ENCODE data around the gene TNFAIP8.

Gene TNFAIP8

DNA sequence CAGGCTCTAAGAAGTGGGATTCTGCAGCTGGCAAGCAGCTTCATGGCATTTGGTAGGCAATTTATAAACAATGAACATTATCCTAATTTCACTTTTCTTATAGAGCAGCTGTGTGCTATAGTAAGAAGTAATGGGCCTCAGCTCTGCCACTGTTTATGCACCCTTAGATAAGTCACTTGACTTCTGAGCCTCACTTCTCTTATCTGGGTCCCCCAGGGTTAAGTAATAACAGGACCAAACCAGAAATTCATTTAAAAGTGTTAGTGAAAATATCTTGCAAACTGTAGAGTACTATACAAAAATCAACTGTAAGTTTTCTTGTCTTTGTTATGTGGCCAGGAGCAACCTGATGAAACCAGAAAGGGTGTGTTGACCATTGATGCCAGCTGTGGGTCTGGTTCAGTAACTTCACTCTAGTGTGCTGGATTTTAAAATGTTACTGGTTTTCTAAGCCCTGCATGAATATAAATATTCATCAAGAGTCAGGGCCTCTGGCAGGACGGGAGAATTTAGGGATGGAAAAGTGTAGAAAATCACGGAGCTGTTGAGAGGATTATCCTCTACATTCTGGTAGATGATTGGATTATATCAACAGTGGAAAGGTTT is 24.2 kb downstream of the TNFAIP8 start:
- no peak overlapping the region for H3K4me3 ChIP-seq (ENCODE audit: low read length)
- H3K27me3 ChIP-seq (ENCODE audit: low read depth, low read length): no peaks in the 10 kb centered on the region
- H3K36me3 ChIP-seq (replicated peaks; ENCODE audit: low read depth, low read length): peaks cover 2% of the 10 kb centered on the region
- H3K9ac ChIP-seq (ENCODE audit: low read length): no peak overlapping the region
- peaks cover 97% of the 10 kb centered on the region for H3K79me2 ChIP-seq (ENCODE audit: low read length)
- no peak overlapping the region; the same call in 1 of the 2 replicates for H3K4me2 ChIP-seq (ENCODE audit: low read length)
- H3K9me3 ChIP-seq (ENCODE audit: insufficient read depth, low read length): no peaks in the 10 kb centered on the region
- H3K4me1 ChIP-seq (ENCODE audit: low read length): peaks cover 34% of the 10 kb centered on the region
- no peak overlapping the region for H2AFZ ChIP-seq (ENCODE audit: low read depth, low read length)
- H4K20me1 ChIP-seq (ENCODE audit: insufficient read depth, low read length): peaks cover 84% of the 10 kb centered on the region
- TF ChIP-seq EZH2phosphoT487 (IDR thresholded peaks at IDR 0.05; ENCODE audit: low read depth): no peak
- TF ChIP-seq, protein P1, sequence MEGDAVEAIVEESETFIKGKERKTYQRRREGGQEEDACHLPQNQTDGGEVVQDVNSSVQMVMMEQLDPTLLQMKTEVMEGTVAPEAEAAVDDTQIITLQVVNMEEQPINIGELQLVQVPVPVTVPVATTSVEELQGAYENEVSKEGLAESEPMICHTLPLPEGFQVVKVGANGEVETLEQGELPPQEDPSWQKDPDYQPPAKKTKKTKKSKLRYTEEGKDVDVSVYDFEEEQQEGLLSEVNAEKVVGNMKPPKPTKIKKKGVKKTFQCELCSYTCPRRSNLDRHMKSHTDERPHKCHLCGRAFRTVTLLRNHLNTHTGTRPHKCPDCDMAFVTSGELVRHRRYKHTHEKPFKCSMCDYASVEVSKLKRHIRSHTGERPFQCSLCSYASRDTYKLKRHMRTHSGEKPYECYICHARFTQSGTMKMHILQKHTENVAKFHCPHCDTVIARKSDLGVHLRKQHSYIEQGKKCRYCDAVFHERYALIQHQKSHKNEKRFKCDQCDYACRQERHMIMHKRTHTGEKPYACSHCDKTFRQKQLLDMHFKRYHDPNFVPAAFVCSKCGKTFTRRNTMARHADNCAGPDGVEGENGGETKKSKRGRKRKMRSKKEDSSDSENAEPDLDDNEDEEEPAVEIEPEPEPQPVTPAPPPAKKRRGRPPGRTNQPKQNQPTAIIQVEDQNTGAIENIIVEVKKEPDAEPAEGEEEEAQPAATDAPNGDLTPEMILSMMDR (IDR thresholded peaks at IDR 0.05; ENCODE audit: low read depth, low read length): no peak
- no peak overlapping the region for H3K27ac ChIP-seq (ENCODE audit: low read length)

DNA sequence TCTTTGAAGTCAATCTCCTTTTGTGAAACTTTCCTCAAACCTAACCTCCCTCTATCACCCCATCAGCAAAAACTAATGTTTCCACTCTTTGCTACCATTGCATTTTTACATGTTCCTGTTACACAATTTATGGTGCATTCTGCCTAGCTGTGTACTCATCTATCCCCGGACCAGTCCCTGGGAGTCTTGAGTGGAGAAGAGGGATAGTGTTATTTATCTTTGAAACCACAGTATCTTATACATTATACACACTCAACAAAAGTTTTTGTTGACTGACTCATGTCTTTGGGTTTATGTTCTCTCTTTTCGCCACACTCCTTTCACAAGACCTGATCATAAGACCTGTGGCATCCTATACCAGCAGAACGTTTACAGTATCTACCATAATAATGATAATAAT is 26.4 kb downstream of the TNFAIP8 start:
- Histone ChIP-seq H3K4me3 (ENCODE audit: low read length) (no peak overlapping the region), H3K4me1 (ENCODE audit: low read length) (peaks cover 49% of the 10 kb centered on the region), H2AFZ (ENCODE audit: low read depth, low read length) (no peak overlapping the region), H3K9me3 (ENCODE audit: insufficient read depth, low read length) (no peaks in the 10 kb centered on the region), H3K27ac (ENCODE audit: low read length) (no peak overlapping the region), H3K4me2 (ENCODE audit: low read length) (no peak overlapping the region), H3K36me3 (replicated peaks; ENCODE audit: low read depth, low read length) (peaks cover 2% of the 10 kb centered on the region), H3K9ac (ENCODE audit: low read length) (no peak overlapping the region), H3K27me3 (ENCODE audit: low read depth, low read length) (no peaks in the 10 kb centered on the region), H4K20me1 (ENCODE audit: insufficient read depth, low read length) (peaks cover 92% of the 10 kb centered on the region), H3K79me2 (ENCODE audit: low read length) (peaks cover 100% of the 10 kb centered on the region)
- TF ChIP-seq, protein P1 (IDR thresholded peaks at IDR 0.05; ENCODE audit: low read depth, low read length): no peak
- TF ChIP-seq EZH2phosphoT487 (IDR thresholded peaks at IDR 0.05; ENCODE audit: low read depth): no peak

DNA sequence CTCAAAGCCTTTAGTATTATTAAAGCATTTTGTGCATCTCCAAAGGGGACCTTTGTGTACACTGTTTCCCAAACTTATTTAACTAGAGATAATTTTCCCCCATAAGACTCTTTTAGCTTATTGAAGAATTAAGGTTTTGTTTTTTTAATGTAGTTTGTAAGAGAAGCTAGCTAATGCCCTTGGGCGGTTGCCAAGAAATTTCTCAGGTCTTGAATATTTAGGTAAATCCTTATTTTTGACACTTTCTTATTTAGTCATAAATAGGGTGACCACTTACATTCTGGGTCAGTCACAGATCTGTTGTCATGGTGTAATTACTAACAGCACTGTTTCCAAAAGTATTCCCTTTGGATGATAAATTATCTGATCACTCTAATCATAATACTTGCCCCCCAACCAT is 27.2 kb downstream of the TNFAIP8 start:
- no peak overlapping the region for H3K4me3 ChIP-seq (ENCODE audit: low read length)
- no peaks in the 10 kb centered on the region for H3K9me3 ChIP-seq (ENCODE audit: insufficient read depth, low read length)
- no peak overlapping the region for H3K4me2 ChIP-seq (ENCODE audit: low read length)
- peaks cover 6% of the 10 kb centered on the region for H3K36me3 ChIP-seq (replicated peaks; ENCODE audit: low read depth, low read length)
- peaks cover 54% of the 10 kb centered on the region for H3K4me1 ChIP-seq (ENCODE audit: low read length)
- peaks cover 93% of the 10 kb centered on the region for H4K20me1 ChIP-seq (ENCODE audit: insufficient read depth, low read length)
- no peak for TF ChIP-seq EZH2phosphoT487 (IDR thresholded peaks at IDR 0.05; ENCODE audit: low read depth)
- TF ChIP-seq, protein P1 (IDR thresholded peaks at IDR 0.05; ENCODE audit: low read depth, low read length): no peak
- H2AFZ ChIP-seq (ENCODE audit: low read depth, low read length): no peak overlapping the region
- peaks cover 100% of the 10 kb centered on the region for H3K79me2 ChIP-seq (ENCODE audit: low read length)
- no peaks in the 10 kb centered on the region for H3K27me3 ChIP-seq (ENCODE audit: low read depth, low read length)
- H3K27ac ChIP-seq (ENCODE audit: low read length): no peak overlapping the region
- no peak overlapping the region for H3K9ac ChIP-seq (ENCODE audit: low read length)

DNA sequence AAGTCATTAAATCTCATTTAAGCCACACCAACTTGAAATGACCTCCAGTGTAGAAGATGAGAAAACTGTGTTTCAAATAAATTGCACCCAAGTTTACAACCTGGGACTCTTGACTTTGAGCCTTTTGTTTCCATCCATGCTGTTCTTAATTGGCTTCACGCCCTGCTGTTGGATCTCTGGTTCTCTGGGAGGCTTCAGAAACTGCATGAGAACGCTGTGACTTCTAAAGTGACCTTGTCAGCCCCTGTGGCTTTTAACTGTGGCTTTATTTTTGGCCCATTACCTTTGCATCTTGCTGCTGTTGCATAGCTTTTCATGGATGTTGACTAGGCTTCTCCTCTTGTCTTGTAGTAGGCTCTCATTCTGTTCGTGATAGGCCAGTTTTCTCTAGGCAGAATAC is 29.3 kb downstream of the TNFAIP8 start:
- peak overlapping the region; percentile 83 for H3K4me2 ChIP-seq (ENCODE audit: low read length)
- peak overlapping the region; percentile 78 for H3K27ac ChIP-seq (ENCODE audit: low read length)
- no peaks in the 10 kb centered on the region for H3K27me3 ChIP-seq (ENCODE audit: low read depth, low read length)
- peak overlapping the region; percentile 36; the same call in 1 of the 2 replicates for H3K9ac ChIP-seq (ENCODE audit: low read length)
- peaks cover 9% of the 10 kb centered on the region for H3K36me3 ChIP-seq (replicated peaks; ENCODE audit: low read depth, low read length)
- H4K20me1 ChIP-seq (ENCODE audit: insufficient read depth, low read length): peaks cover 93% of the 10 kb centered on the region
- H3K79me2 ChIP-seq (ENCODE audit: low read length): peaks cover 100% of the 10 kb centered on the region
- H3K4me1 ChIP-seq (ENCODE audit: low read length): peaks cover 61% of the 10 kb centered on the region
- peak overlapping the region; percentile 44 for H3K4me3 ChIP-seq (ENCODE audit: low read length)
- TF ChIP-seq, protein P1 (IDR thresholded peaks at IDR 0.05; ENCODE audit: low read depth, low read length): no peak
- no peak overlapping the region for H2AFZ ChIP-seq (ENCODE audit: low read depth, low read length)
- no peaks in the 10 kb centered on the region for H3K9me3 ChIP-seq (ENCODE audit: insufficient read depth, low read length)

Measured in OCI-LY3 (cell line).